CD14-positive monocyte (primary cell): ENCODE data around the gene ZNF423. TPM values are rescaled to one million over a fixed set of nuclear protein-coding genes. Genes with fewer than 3 reads are reported as not detected.

Experiments
- DNase-seq, 3 donors: peaks; one replicate each; pipeline ENCODE4 v3.0.0-alpha.2; 2011 to 2022
- H2AFZ ChIP-seq: 2 replicates; pipeline ENCODE4 v1.6.0; 2012; ENCODE audit warnings: mild to moderate bottlenecking, low read depth, low read length, inconsistent platforms; ENCODE audit not compliant: insufficient read depth, poor library complexity, severe bottlenecking
- H3K27ac ChIP-seq, 2 donors: 1 replicate in 1 of 2; 2 replicates in 1 of 2; pipeline ENCODE4 v1.5.1; 2012 to 2013; ENCODE audit warnings: low read length in 2 of 2, control low read depth in 1 of 2, inconsistent platforms in 1 of 2, low read depth in 1 of 2, mild to moderate bottlenecking in 1 of 2
- H3K27me3 ChIP-seq, 2 donors: one replicate each; pipeline versions ENCODE4 v1.6.0 to v1.6.1; 2011 to 2013; ENCODE audit warnings: low read length in 2 of 2; ENCODE audit not compliant: control insufficient read depth in 2 of 2, insufficient read depth in 2 of 2
- H3K36me3 ChIP-seq, 2 donors: replicated peaks in 1 of 2; 1 replicate in 1 of 2; 2 replicates in 1 of 2; pipeline versions ENCODE4 v1.5.1 to v1.6.1; 2012 to 2013; ENCODE audit warnings: low read length in 2 of 2, control low read depth in 1 of 2, inconsistent platforms in 1 of 2, mild to moderate bottlenecking in 1 of 2; ENCODE audit not compliant: insufficient read depth in 2 of 2, control insufficient read depth in 1 of 2
- H3K4me1 ChIP-seq, 2 donors: 1 replicate in 1 of 2; 2 replicates in 1 of 2; pipeline versions ENCODE4 v1.5.1 to v1.6.1; 2012 to 2013; ENCODE audit warnings: low read length in 2 of 2, control low read depth in 1 of 2, inconsistent platforms in 1 of 2, mild to moderate bottlenecking in 1 of 2, moderate library complexity in 1 of 2; ENCODE audit not compliant: insufficient read depth in 2 of 2, control insufficient read depth in 1 of 2
- H3K4me2 ChIP-seq: replicated peaks from 2 replicates; pipeline ENCODE3; 2012; ENCODE audit warnings: low read length, moderate library complexity, mild to moderate bottlenecking; ENCODE audit not compliant: poor library complexity, severe bottlenecking; ENCODE audit errors: extremely low read depth
- H3K4me3 ChIP-seq, 3 experiments: fragments of 200-600 bp in 1 of 3; sonication (generic) in 1 of 3; replicated peaks in 1 of 3; 1 replicate in 2 of 3; 2 replicates in 1 of 3; pipeline ENCODE4 v1.5.1; 2011 to 2013; ENCODE audit warnings: low read length in 3 of 3, mild to moderate bottlenecking in 3 of 3, control low read depth in 2 of 3, low read depth in 2 of 3, inconsistent platforms in 1 of 3, moderate library complexity in 1 of 3
- H3K79me2 ChIP-seq: 2 replicates; pipeline ENCODE4 v1.6.0; 2012; ENCODE audit warnings: mild to moderate bottlenecking, control low read depth, inconsistent platforms, low read length, moderate library complexity; ENCODE audit not compliant: insufficient read depth
- H3K9ac ChIP-seq: 2 replicates; pipeline ENCODE4 v1.6.0; 2017; ENCODE audit warnings: low read length, mild to moderate bottlenecking; ENCODE audit not compliant: insufficient read depth, poor library complexity, severe bottlenecking
- H3K9me3 ChIP-seq, 2 donors: replicated peaks in 1 of 2; 1 replicate in 1 of 2; 2 replicates in 1 of 2; pipeline versions ENCODE4 v1.5.1 to v1.6.1; 2012 to 2013; ENCODE audit warnings: low read length in 2 of 2, control low read depth in 1 of 2; ENCODE audit not compliant: control insufficient read depth in 1 of 2, insufficient read depth in 1 of 2
- H4K20me1 ChIP-seq: 2 replicates; pipeline ENCODE4 v1.6.0; 2012; ENCODE audit warnings: mild to moderate bottlenecking, low read length, control low read depth, moderate library complexity; ENCODE audit not compliant: insufficient read depth
- H3K27ac Mint-ChIP-seq, 7 donors: one replicate each; pipeline ENCODE4 v1.8.0; 2020; ENCODE audit warnings: mild to moderate bottlenecking in 7 of 7, mixed read lengths in 7 of 7, moderate library complexity in 6 of 7, inconsistent platforms in 2 of 7
- H3K27me3 Mint-ChIP-seq, 3 donors: one replicate each; pipeline ENCODE4 v1.8.0; 2021 to 2022; ENCODE audit warnings: low read depth in 3 of 3, mild to moderate bottlenecking in 3 of 3, mixed read lengths in 3 of 3, moderate library complexity in 3 of 3, inconsistent platforms in 1 of 3
- H3K36me3 Mint-ChIP-seq, 2 donors: one replicate each; pipeline ENCODE4 v1.8.0; 2020; ENCODE audit warnings: mixed read lengths in 2 of 2, inconsistent platforms in 1 of 2, mild to moderate bottlenecking in 1 of 2
- H3K4me1 Mint-ChIP-seq: one replicate; pipeline ENCODE4 v1.8.0; 2020; ENCODE audit warnings: mild to moderate bottlenecking, mixed read lengths
- H3K4me3 Mint-ChIP-seq, 2 donors: one replicate each; pipeline ENCODE4 v1.8.0; 2020; ENCODE audit warnings: mild to moderate bottlenecking in 2 of 2, mixed read lengths in 2 of 2, moderate library complexity in 1 of 2
- H3K9me3 Mint-ChIP-seq, 7 donors: one replicate each; pipeline ENCODE4 v1.8.0; 2020 to 2022; ENCODE audit warnings: mixed read lengths in 7 of 7, mild to moderate bottlenecking in 6 of 7, moderate library complexity in 6 of 7, inconsistent platforms in 2 of 7
- WGBS: methylation state at CpG from one replicate; pipeline ENCODE4 v1.1.5; 2013; ENCODE audit warnings: missing lambda C conversion rate; ENCODE audit not compliant: insufficient coverage; 5-methylcytosine and 5-hydroxymethylcytosine counted together
- intact Hi-C, 2 donors: fragments of 100-400 bp; cut with micrococcal nuclease; formaldehyde crosslinking; loops; one replicate each; pipeline versions ENCODE4 v1.15.0 to v1.15.1; 2023
- polyA plus RNA-seq, 3 donors: library from polyadenylated mRNA; depleted of rRNA in 1 of 3; unstranded in 2 of 3; stranded (reverse) in 1 of 3; fragments of 300-500 nt in 2 of 3; fragments of >200 nt in 1 of 3; fragmentation: Illumina TruSeq in 2 of 3; gene quantifications; 1 replicate in 2 of 3; 2 replicates in 1 of 3; pipeline ENCODE4 v1.2.3, GENCODE V29; 2012 to 2021
- TF ChIP-seq, protein P1 (sequence below): fragments of 200-600 bp; IDR thresholded peaks from one replicate; pipeline ENCODE4 v1.8.0; 2022; ENCODE audit warnings: antibody characterized with exemption, mild to moderate bottlenecking

ZNF423 gene
- polyA plus RNA-seq, 3 donors: not detected

DNA sequence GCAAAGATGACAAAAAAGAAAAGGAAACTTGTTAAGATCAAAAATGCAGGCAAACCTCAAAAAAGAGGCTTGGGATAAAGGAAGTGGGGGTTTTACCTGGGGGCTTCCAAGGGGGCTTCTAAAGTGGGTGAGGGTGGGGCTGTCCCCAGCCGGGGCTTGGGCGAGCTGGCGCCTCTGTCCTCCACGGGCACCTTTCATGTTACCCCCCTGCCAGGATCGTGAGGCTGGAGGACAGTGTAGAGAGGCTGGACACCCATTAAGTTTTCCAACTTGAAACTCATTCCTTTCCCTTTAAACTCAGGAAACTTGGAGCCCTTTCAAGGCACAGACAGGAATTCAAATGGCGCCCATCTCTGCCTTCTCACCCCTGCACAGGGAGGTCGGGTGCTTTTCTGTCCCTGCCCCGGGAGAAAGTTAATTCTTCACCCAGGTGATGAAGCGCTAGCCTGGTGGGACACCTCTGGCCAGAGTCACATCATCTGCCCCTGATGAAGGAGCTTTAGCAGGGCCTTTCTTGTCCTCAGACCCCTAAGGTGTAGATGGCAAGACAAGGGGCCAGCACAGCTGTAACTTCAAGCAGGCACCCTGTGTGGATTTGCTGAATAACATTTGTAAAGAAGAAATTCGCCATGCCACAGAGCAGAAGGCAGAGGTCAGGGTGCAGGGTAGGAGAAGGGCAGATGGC lies 395.0 kb downstream of the ZNF423 start:
- no peak for DNase-seq
- no peak overlapping the region for H3K9ac ChIP-seq
- H3K4me1 ChIP-seq: no peaks in the 10 kb centered on the region
- peaks cover 0 to 18% of the 10 kb centered on the region in 2 donors for H3K27me3 ChIP-seq
- no peak overlapping the region for H2AFZ ChIP-seq
- intact Hi-C loops: no loop called here
- H3K4me3 ChIP-seq: no peak overlapping the region
- Mint-ChIP-seq H3K27ac (no peak overlapping the region), H3K36me3 (no peaks in the 10 kb centered on the region), H3K4me3 (no peak overlapping the region), H3K4me1 (peaks cover 4% of the 10 kb centered on the region), H3K27me3 (peaks cover 12 to 20% (median 18%) of the 10 kb centered on the region in 3 donors), H3K9me3 (peaks cover 0 to 3% (median 0%) of the 10 kb centered on the region in 7 donors)
- no peak overlapping the region for H3K27ac ChIP-seq
- no peaks in the 10 kb centered on the region for H3K9me3 ChIP-seq
- 100% methylated on average over 3 of the region's 10 CpGs for WGBS
- H3K79me2 ChIP-seq: no peaks in the 10 kb centered on the region
- no peaks in the 10 kb centered on the region for H3K36me3 ChIP-seq
- no peak overlapping the region for H3K4me2 ChIP-seq
- H4K20me1 ChIP-seq: no peaks in the 10 kb centered on the region
- TF ChIP-seq, protein P1, sequence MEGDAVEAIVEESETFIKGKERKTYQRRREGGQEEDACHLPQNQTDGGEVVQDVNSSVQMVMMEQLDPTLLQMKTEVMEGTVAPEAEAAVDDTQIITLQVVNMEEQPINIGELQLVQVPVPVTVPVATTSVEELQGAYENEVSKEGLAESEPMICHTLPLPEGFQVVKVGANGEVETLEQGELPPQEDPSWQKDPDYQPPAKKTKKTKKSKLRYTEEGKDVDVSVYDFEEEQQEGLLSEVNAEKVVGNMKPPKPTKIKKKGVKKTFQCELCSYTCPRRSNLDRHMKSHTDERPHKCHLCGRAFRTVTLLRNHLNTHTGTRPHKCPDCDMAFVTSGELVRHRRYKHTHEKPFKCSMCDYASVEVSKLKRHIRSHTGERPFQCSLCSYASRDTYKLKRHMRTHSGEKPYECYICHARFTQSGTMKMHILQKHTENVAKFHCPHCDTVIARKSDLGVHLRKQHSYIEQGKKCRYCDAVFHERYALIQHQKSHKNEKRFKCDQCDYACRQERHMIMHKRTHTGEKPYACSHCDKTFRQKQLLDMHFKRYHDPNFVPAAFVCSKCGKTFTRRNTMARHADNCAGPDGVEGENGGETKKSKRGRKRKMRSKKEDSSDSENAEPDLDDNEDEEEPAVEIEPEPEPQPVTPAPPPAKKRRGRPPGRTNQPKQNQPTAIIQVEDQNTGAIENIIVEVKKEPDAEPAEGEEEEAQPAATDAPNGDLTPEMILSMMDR: no peak

DNA sequence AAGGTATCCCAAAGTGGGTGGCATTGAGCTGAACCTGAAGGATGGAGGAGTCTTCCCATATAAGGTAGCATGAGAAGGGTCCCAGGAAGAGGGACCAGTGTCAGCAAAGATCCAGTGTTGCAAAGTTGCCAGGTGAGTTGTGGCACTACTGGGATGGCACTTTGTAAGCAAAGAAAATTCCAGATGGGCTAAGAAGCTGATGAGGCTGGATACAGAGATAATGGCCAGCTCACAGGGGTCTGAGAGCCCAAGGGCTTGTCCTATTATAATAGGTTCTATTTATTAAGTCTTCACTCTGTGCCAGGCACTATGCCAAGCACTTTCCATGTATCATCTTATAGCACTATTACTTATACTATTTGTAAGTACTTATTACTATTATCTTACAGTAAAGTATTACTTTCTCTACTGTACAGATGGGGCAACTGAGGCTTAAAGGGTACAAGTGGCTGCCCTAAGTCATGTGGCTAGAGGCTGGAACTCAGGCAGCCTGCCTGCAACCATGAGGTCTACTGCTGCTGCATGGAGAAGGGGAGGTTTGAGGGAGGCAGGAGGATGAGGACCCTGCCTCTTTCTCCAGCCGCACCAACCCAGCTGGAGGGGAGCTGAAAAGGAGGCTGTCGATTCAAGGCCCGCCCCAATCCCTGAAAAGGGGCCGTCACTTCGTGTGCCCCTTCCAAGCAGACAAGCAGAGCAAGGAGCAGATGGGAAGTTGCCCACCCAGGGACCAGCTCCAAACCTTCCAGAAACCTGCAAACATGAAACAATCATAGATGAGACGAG lies 395.8 kb downstream of the ZNF423 start:
- peaks cover 0 to 11% of the 10 kb centered on the region in 2 donors for H3K27me3 ChIP-seq
- TF ChIP-seq, protein P1: no peak
- Mint-ChIP-seq H3K27ac (no peak overlapping the region), H3K36me3 (no peaks in the 10 kb centered on the region), H3K9me3 (peaks cover 0 to 1% (median 0%) of the 10 kb centered on the region in 7 donors), H3K4me3 (no peak overlapping the region), H3K4me1 (peaks cover 4% of the 10 kb centered on the region), H3K27me3 (peaks cover 9 to 12% (median 12%) of the 10 kb centered on the region in 3 donors)
- H2AFZ ChIP-seq: no peak overlapping the region
- H3K36me3 ChIP-seq: no peaks in the 10 kb centered on the region
- H3K27ac ChIP-seq: no peak overlapping the region
- H4K20me1 ChIP-seq: no peaks in the 10 kb centered on the region
- no peaks in the 10 kb centered on the region for H3K9me3 ChIP-seq
- WGBS: 93% methylated on average over 5 of the region's 6 CpGs
- no peak overlapping the region for H3K9ac ChIP-seq
- intact Hi-C loops: no loop called here
- no peak for DNase-seq
- H3K79me2 ChIP-seq: no peaks in the 10 kb centered on the region
- no peak overlapping the region for H3K4me2 ChIP-seq
- no peak overlapping the region for H3K4me3 ChIP-seq
- no peaks in the 10 kb centered on the region for H3K4me1 ChIP-seq
